HG02588 (cell line): ENCODE data around the gene PDIA5.

ENCODE experiments used
- ATAC-seq: cut with Tn5 transposase; IDR thresholded peaks from one replicate; pipeline ENCODE4 v1.9.1; 2021; ENCODE audit warnings: mild to moderate bottlenecking, moderate library complexity; ENCODE audit not compliant: unreplicated experiment

Gene PDIA5

DNA sequence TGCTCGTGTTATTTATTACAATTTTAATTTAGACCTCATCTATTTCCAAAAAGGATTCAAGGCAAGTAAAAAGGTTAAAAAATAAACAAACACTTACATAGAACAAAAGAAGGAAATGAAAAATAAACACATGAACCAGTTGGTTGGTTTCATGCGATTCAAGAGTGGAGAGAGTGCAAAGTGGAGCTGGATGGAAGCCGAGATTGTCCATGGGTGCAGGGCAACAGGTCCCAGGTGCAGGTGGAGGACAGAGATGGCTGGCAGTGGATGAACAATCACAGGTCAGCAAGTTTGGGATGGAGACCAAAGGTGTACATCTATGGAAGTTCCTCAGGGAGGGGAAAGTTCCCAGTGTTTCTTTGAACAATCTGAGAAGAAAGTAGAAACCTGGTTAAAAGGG is 27.6 kb upstream of the PDIA5 start:
- ATAC-seq = no peak

DNA sequence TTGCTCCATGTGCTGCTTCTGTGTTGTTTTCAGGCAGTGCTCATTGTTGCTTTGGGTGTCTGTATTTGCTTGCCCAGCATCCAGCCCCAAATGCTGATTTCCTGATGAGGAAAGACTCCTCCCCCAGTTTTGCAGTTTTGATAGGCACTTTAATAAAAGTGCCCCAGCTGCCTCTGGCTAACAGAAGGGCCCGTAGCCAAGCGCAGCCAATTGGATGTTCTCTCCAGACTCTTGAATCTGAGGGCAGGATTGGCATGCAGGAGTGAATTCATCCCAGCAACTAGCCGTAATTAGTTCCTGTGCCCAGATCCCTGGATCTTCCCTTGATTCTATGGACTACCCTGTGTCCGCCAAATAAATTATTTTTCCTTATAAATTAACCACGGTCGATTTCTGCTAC is 24.4 kb upstream of the PDIA5 start:
- no peak for ATAC-seq

DNA sequence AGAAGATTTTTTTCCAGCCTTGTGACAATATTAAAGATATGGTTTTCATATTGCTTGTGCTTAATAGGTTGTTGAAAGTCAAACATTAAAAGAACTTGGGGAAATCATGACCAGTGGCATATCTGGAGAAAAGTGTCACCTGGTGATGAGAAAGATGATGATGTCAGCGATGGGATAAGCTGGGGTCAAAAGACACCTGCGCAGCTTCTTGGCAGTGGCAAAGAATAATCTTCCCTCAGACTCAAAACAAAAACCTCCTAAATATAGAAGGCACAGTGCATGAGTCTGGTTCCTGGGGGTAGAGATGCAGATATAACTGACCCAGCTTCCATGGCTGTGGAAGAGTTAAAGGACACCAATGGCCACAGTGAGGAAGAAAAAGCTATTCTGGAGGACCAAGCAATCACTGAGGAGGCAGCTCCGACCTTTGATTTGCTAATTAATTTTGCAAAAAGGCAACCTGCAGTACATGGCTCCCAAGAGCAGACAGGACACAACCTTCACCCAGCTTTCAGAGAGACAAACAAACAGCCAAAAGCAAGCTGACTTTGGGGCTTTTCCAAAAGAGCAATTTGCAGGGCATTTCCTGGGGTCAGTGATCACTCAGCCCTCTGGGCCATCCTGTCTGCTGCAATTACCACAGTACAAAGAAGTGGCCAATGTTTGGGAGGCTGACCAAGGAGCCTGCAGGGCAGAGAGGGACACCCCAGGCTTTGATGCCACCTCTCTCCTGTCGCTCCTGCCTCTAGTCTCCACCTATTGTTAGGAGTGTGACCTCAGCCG is 21.7 kb upstream of the PDIA5 start:
- ATAC-seq = no peak

DNA sequence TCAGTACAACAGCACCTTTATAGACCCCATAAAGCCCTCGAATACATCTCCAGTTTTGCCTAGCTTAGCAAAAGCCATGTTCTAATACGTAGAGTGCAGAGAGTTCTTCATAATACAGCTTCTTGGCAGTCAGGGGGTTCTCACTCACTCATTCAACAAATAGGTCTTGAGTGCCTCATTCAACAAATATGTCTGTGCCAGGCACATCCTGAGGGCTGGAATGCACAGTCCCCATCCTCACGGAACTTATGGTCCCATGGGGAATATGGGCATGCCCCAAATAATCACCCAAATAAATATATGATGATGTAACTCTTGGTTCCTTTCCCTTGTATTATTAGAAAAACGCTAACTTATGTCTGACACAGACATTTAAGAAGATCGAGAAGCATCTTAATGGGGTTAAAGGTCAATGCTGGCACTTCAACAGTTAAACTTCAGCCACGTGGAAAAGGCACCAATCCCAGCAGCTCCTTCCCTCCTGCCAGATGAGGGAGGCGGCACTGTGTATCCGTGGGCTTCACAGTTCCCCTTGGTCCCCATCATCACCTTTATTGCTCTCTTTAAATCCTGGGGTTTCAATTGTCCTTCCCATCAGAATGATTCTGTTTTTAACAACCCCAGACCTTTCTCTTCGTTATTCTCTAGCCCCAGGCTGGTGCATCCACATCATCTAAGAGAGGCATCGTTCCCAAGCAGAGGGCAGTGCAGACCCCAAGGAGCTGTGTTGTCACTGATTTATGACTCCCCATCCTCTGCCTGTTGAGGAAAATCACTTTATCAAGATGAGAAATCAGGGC is 20.4 kb upstream of the PDIA5 start:
- ATAC-seq = no peak

DNA sequence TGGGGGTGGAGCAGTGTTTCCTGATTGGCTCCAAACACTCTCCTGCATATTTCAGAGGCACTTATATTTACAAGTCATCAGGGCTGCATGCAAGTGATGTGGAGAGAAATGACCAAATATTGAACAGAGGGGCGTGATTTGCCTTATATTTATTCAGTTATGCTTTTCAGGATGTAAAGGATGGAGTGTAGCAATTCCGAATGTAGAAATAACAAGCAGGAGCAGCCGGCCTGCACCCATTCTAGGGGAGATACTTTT is 19.8 kb upstream of the PDIA5 start:
- no peak for ATAC-seq

DNA sequence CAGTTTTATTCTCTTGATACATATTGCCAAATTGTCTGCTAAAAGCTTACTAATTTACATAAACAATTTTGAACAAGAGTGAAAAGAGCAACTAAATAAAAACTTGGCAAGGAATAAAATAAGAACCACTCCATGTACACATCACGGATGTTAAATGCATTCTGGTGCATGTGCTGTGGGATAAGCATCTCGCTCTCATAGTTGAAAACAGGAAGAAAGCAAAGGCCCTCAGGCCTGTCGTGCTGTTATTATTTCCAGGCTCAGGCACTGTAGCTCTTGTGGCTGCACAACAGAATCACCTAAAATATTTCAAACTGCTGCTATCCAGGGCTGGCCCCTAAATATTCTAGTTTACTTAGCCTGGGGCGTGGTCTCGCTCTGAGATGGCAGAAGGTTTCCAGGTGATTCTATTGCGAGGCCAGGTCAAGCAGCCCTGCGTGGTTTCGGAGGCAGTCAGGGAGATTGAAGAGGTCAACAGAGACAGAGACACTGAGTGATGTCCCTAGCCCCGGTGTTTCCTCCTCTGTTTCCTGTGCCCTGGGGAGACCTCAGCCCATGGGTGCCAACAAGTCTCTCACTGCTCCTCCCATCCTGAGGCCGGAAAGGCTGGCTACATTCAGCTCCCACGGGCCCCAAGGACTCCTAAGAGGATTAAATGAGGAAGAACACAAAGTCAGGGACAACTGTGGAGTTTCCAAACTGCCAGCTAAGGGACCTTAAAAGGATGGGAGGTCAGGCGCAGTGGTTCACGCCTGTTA is 18.2 kb upstream of the PDIA5 start:
- ATAC-seq = no peak

DNA sequence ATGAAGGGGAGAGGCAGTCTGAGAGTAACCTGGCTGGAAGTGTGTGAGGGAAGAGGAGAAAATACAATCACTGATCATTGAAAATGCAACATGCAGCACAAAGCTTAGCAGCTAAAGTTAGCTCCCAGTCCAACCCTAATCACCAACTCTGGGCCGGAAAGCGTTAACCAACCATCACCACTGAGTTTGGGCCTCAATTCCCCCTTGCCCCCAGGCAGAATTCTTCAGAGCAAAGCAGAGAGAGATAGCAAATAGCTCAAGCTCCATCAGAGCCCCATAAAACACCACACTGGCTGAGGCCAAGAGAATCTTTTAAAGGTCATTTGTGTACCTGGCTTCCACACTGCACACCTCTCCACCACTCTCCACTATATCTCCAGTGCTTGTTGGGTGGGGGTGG is 16.2 kb upstream of the PDIA5 start:
- ATAC-seq = no peak

DNA sequence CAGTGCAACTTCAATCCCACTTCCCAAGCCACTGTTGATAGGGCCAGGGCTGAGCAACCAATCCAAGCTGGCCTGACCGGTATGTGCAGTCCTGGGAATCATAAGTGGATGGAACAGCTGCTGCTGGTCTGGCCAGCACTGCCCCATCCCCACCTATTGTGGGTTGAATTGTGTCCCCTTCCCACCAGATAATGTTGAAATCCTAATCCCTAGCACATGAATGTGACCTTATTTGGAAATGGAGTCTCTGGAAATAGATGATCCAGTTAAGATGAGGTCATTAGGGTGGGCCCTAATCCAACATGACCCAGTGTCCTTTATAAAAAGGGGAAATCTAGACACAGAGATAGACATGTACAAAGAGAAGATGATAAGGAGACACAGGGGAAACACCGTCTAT is 13.7 kb upstream of the PDIA5 start:
- no peak for ATAC-seq

DNA sequence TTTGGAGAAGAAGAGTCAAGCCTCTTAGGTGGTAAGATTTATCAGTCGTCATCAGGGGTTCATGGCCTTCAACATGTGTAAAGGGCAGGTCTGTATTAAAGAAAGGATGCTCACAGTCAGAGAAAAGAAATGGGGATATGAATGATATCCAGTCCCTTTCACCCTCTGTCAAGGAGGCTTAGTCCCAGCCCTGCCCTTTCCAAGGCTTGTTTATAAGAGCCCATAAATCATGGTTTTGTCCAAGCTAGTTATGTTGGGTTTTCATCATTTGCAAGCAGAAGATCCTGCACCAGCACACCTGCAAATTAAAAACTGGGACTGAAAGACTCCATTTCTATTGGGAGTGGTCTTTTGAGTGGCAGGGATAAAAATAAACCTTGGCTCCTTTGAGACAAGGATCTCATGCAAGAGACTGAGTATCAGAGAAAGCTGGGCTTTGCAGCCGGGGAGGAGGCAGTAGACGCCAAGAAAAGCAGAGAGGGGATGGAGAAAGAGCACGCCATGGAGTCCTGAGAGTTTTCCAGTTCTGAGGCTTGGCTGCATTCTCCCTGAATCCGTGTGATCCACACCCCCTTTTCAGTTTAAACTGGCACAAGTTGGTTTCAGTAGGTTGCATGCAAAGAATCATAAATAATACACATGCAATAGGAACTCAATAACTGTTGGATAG is 12.6 kb upstream of the PDIA5 start:
- no peak for ATAC-seq

DNA sequence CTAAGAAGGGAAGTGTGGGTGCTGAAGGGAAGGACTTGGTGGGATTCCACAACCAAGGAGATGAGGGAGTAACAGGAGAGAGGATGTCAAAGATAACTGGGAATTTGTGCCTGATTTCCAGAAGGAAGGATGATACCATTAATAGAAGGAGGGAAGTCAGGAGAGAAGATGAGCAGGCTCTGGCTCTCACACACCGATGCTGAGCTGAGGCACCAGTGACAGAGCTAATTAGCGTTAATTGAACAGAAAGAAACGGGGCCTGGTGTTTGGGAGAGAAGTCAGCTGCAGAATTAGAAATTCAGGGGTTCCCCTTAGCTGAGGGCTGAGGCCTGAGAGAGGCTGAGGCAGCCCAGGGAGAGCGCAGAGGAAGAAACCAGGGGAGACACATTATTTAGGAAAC is 11.9 kb upstream of the PDIA5 start:
- no peak for ATAC-seq

DNA sequence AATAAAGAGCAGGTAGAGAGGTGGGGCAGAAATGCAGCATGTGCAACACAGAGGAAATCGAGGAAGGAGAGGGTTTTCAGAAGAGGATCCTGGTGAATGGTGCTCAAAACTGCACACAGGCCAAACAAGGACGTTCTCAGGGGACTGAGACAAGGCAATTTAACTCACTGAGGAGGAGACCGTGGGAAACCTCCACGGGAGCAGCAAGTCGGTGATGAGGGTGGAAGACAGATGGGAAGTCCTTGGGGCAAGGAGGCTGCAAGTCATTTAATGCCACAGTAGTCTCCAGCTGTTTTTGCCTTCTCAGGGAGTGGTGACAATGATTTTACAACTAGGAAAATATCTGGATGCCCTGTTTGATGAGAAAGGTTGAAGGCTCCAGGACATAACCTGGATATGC is 11.5 kb upstream of the PDIA5 start:
- no peak for ATAC-seq

DNA sequence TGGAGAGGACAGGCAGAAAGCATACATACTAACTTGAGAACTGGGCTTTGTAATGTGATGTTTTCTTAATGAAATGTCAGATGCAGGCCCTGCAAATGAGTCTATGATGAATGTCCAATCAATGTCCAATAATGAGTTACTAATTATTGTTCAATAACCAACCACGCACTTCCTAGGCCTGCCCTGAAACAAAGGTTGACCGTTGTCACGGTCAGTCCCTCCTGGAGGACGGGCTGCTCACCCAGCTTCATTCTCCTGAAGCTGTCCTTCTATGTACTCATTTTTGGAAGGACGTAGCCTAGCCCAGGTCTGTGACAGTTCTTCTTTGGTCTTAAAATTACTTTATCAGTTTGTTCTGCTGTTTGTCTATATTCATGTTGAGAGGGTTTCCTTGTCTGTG is 8.3 kb upstream of the PDIA5 start:
- no peak for ATAC-seq

DNA sequence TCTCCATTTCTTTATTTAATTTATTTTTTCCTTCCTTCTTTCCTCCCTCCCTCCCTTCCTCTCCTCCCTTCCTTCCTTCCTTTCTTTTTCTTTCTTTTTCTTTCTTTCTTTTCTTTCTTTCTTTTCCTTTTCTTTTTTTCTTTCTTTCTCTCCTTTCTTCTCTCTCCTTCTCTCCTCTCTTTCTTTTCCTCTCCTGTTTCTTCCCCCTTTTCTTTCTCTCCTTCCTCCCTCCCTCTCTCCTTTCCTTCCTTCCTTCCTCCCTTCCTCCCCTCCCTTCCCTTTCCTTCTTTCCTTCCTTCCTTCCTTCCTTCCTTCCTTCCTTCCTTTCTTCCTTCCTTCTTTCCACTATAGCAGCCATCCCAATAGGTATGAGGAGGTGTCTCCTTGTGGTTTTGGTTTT is 6.8 kb upstream of the PDIA5 start:
- ATAC-seq = no peak

DNA sequence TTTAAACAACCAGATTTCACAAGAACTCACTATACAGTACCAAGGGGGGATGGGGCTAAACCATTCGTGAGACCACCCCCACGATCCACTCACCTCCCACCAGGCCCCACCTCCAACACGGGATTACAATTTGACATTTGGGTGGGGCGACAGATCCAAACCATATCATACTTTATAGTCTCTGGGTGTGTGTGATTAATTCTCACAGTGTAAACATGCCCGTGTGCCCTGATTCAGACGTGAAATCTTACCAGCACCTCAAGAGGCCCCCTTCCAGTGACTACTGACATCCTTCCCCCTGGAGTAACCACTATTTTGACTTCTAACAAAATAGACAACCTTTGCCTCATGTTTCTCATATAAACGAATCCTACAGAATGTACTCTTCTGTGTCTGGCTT is 5.0 kb upstream of the PDIA5 start:
- ATAC-seq = no peak

DNA sequence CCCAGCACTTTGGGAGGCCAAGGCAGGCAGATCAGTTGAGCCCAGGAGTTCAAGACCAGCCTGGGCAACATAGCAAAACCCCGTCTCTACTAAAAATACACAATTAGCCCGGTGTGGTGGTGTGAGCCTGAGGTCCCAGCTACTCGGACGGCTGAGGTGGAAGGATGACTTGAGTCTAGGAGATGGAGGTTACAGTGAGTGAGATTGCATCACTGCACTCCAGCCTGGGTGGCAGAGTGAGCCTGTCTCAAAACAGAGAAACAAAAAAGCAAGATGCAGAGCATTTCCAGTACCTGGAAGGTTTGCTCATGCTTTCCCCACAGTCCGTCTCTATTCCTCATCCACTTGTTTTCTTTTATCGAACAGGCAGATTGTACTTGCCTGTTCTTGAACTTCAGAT is 3.8 kb upstream of the PDIA5 start:
- ATAC-seq = no peak

DNA sequence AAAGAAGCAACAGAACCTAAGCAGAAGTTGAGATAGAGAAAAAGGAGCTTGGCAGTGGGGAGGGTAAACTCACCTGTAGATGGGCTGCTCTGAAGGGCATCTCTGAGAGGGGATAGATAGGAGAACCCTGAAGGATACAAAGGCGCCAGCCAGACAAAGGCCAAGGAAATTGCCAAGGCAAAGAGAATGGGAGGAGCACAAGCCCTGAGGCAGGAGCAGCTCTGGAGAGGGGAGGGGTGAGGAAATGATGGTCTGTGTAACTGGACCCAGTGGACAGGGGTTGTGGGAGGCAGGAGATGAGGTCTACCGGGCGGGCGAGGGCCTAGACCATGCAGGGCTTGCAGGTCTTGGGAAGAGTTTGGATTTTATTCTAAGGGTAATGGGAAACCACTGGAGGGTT is 2.3 kb upstream of the PDIA5 start:
- ATAC-seq = no peak

DNA sequence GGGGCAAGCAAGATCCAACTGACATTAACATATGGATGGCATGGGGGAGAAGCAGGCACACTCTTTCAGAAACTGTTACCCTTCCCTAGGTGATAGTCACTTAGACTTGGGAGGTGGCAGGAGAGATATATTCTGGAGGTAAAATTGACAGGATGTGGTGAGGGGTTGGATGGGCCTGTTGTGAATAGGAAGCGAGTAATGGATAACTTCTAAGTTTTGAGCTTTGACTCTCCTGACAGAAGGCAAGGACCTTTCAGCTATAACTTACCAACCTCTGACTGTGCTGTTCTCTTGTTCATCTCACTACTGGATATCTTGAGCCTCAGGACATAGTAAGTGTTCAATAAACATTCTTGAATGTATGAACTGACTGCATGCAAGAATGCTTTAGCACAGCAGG is 1.9 kb upstream of the PDIA5 start:
- no peak for ATAC-seq

DNA sequence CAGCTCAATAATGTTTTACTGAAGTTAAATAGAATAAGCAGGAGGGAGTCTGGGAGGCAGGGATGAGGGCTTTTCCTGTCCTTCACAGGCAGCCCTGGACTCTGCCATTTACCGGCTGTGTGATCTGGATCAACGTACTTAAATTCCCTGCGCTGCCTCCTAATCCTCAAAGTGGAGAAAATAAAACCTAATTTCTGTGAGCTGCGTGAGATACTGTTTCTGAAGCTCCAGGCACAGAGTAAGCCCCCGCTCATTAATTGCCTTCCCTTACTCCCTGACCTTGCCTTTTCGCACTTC is 278 bp upstream of the PDIA5 start:
- ATAC-seq = no peak

DNA sequence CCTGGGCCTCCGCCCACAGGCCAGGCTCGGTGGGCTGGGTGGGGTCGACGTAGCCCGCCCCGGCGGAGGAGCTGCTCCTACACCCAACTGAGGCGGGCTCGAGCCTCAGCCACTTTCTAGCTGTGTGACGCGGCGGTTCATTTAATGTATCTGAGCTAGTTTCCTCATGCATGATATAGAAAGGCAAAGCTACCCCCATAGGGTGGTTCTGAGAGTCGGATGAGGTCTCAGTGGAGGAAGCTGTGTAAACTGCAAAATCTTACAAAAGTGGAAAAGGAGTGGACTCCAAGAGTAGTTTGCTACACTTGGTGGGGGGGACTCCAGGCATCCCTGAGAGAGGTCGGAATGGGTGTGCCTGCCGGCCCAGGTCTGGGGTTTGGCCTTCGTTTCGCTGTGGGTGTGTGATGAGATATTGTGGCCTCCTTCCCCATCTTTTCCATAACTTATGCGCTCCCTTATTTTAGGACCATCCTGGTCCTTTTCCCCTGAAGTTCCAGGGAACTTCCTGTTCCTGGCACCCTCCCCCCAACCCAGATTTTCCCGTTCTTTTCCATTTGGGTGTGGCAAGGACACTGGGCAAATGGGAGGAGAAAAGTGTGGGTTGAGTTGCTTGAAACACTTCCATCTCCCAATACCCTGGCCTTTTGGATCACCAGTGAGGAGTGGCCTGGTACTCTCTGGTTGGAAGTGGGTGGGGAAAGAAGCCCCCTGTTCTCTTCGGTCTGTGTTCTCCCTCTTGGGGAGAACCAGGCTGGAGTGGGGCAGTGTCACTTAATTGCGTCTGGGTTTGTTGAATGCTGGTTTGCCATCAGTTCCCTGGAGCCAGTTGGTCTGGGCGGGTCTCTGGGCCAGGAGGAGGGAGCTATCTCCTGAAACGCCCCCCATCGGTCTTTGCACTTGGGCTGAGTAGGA is 1.1 kb downstream of the PDIA5 start:
- ATAC-seq = no peak

DNA sequence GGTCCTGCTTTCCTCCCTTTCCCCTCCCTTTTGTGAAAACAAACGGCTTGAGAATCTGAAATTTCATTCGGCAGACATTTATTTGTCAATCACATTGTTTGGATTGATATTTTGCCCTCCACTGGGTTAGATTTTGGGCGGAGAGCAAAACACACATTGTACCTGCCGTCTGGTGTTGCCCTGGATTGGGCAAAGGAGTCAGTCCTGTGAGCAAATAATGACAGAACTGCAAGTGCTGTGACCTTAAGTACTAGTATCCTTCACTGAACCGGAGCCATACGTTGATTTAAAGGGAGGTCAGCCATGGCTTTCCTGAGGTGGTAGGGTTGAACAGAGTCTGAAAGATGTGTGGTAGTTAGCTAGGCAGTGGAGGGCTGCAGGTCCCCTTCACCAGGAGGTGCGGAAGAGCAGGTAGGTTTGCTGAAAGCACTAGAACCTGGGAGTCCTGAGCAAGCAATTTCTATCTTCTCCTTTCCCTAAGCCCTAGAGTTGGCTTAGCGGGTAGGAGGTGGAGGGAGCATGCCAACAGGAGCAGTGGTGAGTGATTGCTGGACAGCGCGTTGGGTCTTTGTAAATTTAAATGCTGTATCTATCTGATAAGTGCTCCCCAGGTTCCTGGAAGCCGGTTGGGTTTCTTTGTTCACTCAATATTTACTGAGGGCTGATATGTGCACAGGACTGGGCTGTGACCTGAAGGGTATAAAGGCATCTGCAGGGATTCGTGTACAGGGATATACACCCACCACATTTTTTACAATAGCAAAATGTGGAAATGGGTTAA is 2.0 kb downstream of the PDIA5 start:
- ATAC-seq = no peak
